ENCODE data around the gene TFAP2A. TPM values are rescaled to one million over a fixed set of nuclear protein-coding genes. Genes with fewer than 3 reads are reported as not detected.

Gene TFAP2A
- total RNA-seq, 1 experiment from 2014 or later: 0.42 TPM

DNA sequence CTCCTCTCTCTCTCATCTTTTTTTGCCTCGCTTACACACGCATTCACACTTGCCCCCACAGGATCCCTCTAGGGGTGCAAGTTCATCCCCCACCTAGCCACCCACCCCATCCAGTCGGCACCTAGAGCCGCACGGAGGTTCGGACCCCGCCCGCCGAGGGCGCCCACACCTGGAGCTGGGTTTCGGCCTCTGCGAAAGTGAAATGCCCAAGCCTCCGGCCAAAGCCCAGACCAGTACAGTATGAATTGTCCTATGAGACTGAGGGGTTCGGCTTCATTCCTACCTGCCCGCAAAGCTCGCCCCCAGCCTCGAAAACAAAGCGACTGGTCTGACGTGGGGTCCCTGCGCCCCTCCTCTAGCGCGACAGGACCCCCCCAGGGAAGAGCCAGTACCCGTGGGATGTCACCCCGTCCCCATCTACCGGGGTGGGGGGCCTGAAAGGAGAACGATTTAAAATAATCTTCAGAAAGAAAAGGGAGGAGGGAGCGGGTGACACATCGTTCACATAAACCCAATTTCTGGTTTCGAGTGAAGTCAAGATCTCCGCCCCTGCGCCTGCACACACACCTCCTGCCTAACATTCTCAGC is 1.5 kb downstream of the TFAP2A start (continued):
- TF ChIP-seq, protein P1, sequence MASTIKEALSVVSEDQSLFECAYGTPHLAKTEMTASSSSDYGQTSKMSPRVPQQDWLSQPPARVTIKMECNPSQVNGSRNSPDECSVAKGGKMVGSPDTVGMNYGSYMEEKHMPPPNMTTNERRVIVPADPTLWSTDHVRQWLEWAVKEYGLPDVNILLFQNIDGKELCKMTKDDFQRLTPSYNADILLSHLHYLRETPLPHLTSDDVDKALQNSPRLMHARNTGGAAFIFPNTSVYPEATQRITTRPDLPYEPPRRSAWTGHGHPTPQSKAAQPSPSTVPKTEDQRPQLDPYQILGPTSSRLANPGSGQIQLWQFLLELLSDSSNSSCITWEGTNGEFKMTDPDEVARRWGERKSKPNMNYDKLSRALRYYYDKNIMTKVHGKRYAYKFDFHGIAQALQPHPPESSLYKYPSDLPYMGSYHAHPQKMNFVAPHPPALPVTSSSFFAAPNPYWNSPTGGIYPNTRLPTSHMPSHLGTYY (CRISPR knock-in tag; IDR thresholded peaks at IDR 0.05): no peak
- TF ChIP-seq ARID4B (CRISPR knock-in tag; IDR thresholded peaks at IDR 0.05; ENCODE audit: borderline replicate concordance) (no peak), GRHL2 (CRISPR knock-in tag; IDR thresholded peaks at IDR 0.05; ENCODE audit: insufficient replicate concordance, severe bottlenecking) (no peak)
- TF ChIP-seq, protein P2, sequence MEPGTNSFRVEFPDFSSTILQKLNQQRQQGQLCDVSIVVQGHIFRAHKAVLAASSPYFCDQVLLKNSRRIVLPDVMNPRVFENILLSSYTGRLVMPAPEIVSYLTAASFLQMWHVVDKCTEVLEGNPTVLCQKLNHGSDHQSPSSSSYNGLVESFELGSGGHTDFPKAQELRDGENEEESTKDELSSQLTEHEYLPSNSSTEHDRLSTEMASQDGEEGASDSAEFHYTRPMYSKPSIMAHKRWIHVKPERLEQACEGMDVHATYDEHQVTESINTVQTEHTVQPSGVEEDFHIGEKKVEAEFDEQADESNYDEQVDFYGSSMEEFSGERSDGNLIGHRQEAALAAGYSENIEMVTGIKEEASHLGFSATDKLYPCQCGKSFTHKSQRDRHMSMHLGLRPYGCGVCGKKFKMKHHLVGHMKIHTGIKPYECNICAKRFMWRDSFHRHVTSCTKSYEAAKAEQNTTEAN (CRISPR knock-in tag; IDR thresholded peaks at IDR 0.05): no peak

DNA sequence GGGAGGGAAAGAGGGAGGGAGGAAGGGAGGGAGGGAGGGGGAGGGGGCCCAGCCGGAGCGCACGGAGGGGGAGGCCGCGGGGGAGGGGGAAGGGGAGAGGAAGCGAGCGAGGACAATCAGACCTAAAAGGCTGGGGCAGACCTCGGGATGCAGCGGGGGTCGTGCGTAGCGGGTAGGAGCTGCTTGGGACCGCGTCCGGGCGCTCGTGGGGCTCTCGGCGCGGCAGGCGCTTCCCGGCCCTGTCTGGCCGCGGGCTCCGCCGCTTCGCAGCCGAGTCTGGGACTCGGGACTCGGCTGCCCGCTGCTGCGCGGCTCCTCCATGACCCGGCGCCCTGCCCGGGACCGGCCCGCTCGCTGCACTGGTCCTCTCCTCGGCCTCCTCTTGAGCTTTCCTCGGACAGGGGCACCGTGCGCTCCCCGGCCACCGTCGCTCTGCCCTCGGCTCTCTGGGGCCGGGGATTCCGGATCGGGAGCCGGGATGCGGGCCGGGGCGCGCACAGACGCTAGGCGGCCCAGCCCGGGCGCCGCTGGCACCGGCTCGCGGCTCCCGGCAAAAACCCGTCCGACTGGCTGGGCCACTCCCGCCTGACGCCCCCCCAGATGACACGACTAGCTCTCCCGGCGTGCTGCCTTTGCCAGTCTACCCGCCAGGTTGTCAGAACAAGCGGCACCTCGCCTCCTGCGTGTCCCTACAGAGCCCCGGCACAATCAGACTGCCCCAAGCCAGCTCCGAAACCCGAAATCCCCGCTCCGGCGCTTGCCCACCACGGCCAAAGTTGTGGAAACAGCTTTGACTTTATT is 2.2 kb downstream of the TFAP2A start:
- H3K4me3 Mint-ChIP-seq: peak overlapping the region; percentile 85
- H3K27me3 Mint-ChIP-seq (ENCODE audit: low read depth): peaks cover 95% of the 10 kb centered on the region
- POLR2A ChIA-PET: interaction anchor here (0.5 to 1.7 kb wide), 3 partner anchors 9 to 31 kb away, joined by 3 to 4 read pairs (median 3); no protein-coding TSS in a partner anchor
- DNase-seq (ENCODE audit: low spot score): peak; percentile 75
- no peak overlapping the region for H3K27ac Mint-ChIP-seq
- TF ChIP-seq ARID4B (CRISPR knock-in tag; IDR thresholded peaks at IDR 0.05; ENCODE audit: borderline replicate concordance) (no peak), ETV6 (CRISPR knock-in tag; IDR thresholded peaks at IDR 0.05) (peak; percentile 29; the same call in 1 of the 2 replicates)
- TF ChIP-seq, protein P2 (CRISPR knock-in tag; IDR thresholded peaks at IDR 0.05): no peak
- peak; percentile 3 for ATAC-seq
- no peaks in the 10 kb centered on the region for H3K9me3 Mint-ChIP-seq
- H3K36me3 Mint-ChIP-seq: no peaks in the 10 kb centered on the region
- peaks cover 85% of the 10 kb centered on the region for H3K4me1 Mint-ChIP-seq
- CTCF ChIA-PET: interaction anchor here (0.6 to 5.8 kb wide), 4 partner anchors 11 to 21 kb away, joined by 3 to 54 read pairs (median 3); no protein-coding TSS in a partner anchor

All from WTC11 (cell line).